Retinal pigment epithelial cell (primary cell): ENCODE data around the gene CD47.

Source experiments
- DNase-seq: peaks from one replicate; pipeline ENCODE4 v3.0.0-alpha.2; 2010; ENCODE audit warnings: low read depth
- H3K4me3 ChIP-seq: 2 replicates; pipeline ENCODE4 v1.5.1; 2011; ENCODE audit warnings: mild to moderate bottlenecking, low read length, control low read depth, moderate library complexity
- CTCF ChIP-seq: conservative IDR thresholded peaks from 2 replicates; pipeline ENCODE4 v1.5.1; 2011; ENCODE audit warnings: low read depth, low read length, control low read depth, inconsistent platforms

The CD47 gene

GRCh38 chr3:108070356-108070755, 20.5 kb downstream of the CD47 start:
- DNase-seq: no peak
- H3K4me3 ChIP-seq: no peak overlapping the region
- TF ChIP-seq CTCF: no peak

GRCh38 chr3:108067768-108068167, 23.1 kb downstream of the CD47 start:
- no peak for DNase-seq
- no peak overlapping the region for H3K4me3 ChIP-seq
- no peak for TF ChIP-seq CTCF

- no peak for TF ChIP-seq CTCF
- no peak overlapping the region for H3K4me3 ChIP-seq
- DNase-seq: no peak
These were observed 25.7 kb downstream of the CD47 start for GRCh38 chr3:108065096-108065495.

- TF ChIP-seq CTCF: no peak
- DNase-seq: no peak
- H3K4me3 ChIP-seq: no peak overlapping the region
These were observed 26.4 kb downstream of the CD47 start for GRCh38 chr3:108064293-108064887.

GRCh38 chr3:108062051-108062450, 28.8 kb downstream of the CD47 start:
- no peak overlapping the region for H3K4me3 ChIP-seq
- no peak for DNase-seq
- TF ChIP-seq CTCF: no peak

GRCh38 chr3:108060331-108060730, 30.5 kb downstream of the CD47 start:
- no peak for TF ChIP-seq CTCF
- no peak for DNase-seq
- H3K4me3 ChIP-seq: no peak overlapping the region

- no peak for DNase-seq
- no peak for TF ChIP-seq CTCF
- no peak overlapping the region for H3K4me3 ChIP-seq
These were observed 34.9 kb downstream of the CD47 start for GRCh38 chr3:108055931-108056330.
